RWPE2 (cell line): ENCODE results near the gene LPIN3.

Source experiments
- ATAC-seq: fragments of 200-7000 bp; cut with Tn5 transposase; 3 replicates; pipeline ENCODE4 v1.9.1; 2021; ENCODE audit warnings: low read depth
- DNase-seq: peaks from one replicate; pipeline ENCODE4 v3.0.0-alpha.2; 2020; ENCODE audit warnings: low spot score
- H3K27ac ChIP-seq: fragments of 450-650 bp; 2 replicates; pipeline ENCODE4 v1.5.1; 2017; ENCODE audit warnings: mild to moderate bottlenecking; ENCODE audit not compliant: poor library complexity, severe bottlenecking
- H3K27me3 ChIP-seq: fragments of 250-450 bp; sonication (Bioruptor Pico); 2 replicates; pipeline ENCODE4 v1.5.1; 2021; ENCODE audit warnings: mild to moderate bottlenecking, moderate library complexity; ENCODE audit not compliant: insufficient read depth, poor library complexity, severe bottlenecking
- H3K36me3 ChIP-seq: fragments of 250-450 bp; sonication (Bioruptor Pico); 2 replicates; pipeline ENCODE4 v1.5.1; 2020; ENCODE audit warnings: low read depth, mild to moderate bottlenecking, moderate library complexity
- H3K4me1 ChIP-seq: fragments of 250-450 bp; sonication (Bioruptor Pico); 2 replicates; pipeline ENCODE4 v1.5.1; 2021; ENCODE audit warnings: mild to moderate bottlenecking, moderate library complexity; ENCODE audit not compliant: insufficient read depth, poor library complexity, severe bottlenecking
- H3K4me3 ChIP-seq: fragments of 250-450 bp; sonication (Bioruptor Pico); 2 replicates; pipeline ENCODE4 v1.5.1; 2021; ENCODE audit warnings: mild to moderate bottlenecking, moderate library complexity; ENCODE audit not compliant: severe bottlenecking
- H3K9me3 ChIP-seq: fragments of 250-450 bp; sonication (Bioruptor Pico); 2 replicates; pipeline ENCODE4 v1.5.1; 2021; ENCODE audit warnings: mild to moderate bottlenecking, moderate library complexity; ENCODE audit not compliant: severe bottlenecking
- CTCF ChIP-seq: fragments of 450-650 bp; IDR thresholded peaks from one replicate; pipeline ENCODE4 v1.5.1; 2017; ENCODE audit warnings: mild to moderate bottlenecking, moderate library complexity; ENCODE audit not compliant: poor library complexity, severe bottlenecking

Gene LPIN3

GRCh38 chr20:41380551-41381193 is 40.1 kb downstream of the LPIN3 start:
- DNase-seq (no peak), ATAC-seq (no peak; the same call in 2 of the 3 replicates)
- H3K9me3 ChIP-seq = no peaks in the 10 kb centered on the region
- no peak overlapping the region for H3K4me3 ChIP-seq
- H3K27ac ChIP-seq = no peak overlapping the region
- no peaks in the 10 kb centered on the region for H3K36me3 ChIP-seq
- no peaks in the 10 kb centered on the region for H3K27me3 ChIP-seq
- no peak for TF ChIP-seq CTCF
- H3K4me1 ChIP-seq = no peaks in the 10 kb centered on the region

- TF ChIP-seq CTCF = no peak
Observed at GRCh38 chr20:41382791-41383305, 42.2 kb downstream of the LPIN3 start.

GRCh38 chr20:41386502-41387427 is 46.1 kb downstream of the LPIN3 start:
- Histone ChIP-seq H3K36me3 (no peaks in the 10 kb centered on the region), H3K27ac (no peak overlapping the region), H3K4me3 (no peak overlapping the region), H3K9me3 (no peaks in the 10 kb centered on the region), H3K4me1 (peaks cover 5% of the 10 kb centered on the region), H3K27me3 (no peaks in the 10 kb centered on the region)
- ATAC-seq = no peak
- TF ChIP-seq CTCF = no peak
- no peak for DNase-seq

More at GRCh38 chr20:41382791-41383305, 42.2 kb downstream of the LPIN3 start:
- no peak for DNase-seq
- ATAC-seq = no peak
- Histone ChIP-seq H3K27ac (no peak overlapping the region), H3K36me3 (no peaks in the 10 kb centered on the region), H3K4me3 (no peak overlapping the region), H3K27me3 (no peaks in the 10 kb centered on the region), H3K4me1 (no peaks in the 10 kb centered on the region), H3K9me3 (no peaks in the 10 kb centered on the region)

- Histone ChIP-seq H3K27me3 (no peaks in the 10 kb centered on the region), H3K9me3 (no peaks in the 10 kb centered on the region), H3K4me3 (no peak overlapping the region), H3K36me3 (no peaks in the 10 kb centered on the region), H3K4me1 (peaks cover 6% of the 10 kb centered on the region), H3K27ac (no peak overlapping the region)
- ATAC-seq = peak; percentile 17; the same call in 2 of the 3 replicates
- TF ChIP-seq CTCF = no peak
- DNase-seq = no peak
Observed at GRCh38 chr20:41387444-41387851, 46.8 kb downstream of the LPIN3 start.
